Astrocyte of the spinal cord (primary cell): ENCODE results near the gene RASL12.

Experiments used
- DNase-seq: peaks from one replicate; pipeline ENCODE4 v3.0.0; 2011; ENCODE audit warnings: low read depth, low spot score
- H3K4me3 ChIP-seq: 2 replicates; pipeline ENCODE4 v1.5.1; 2011; ENCODE audit warnings: low read depth, mild to moderate bottlenecking, low read length, moderate library complexity
- in situ Hi-C: cut with HindIII; loops from 2 replicates; pipeline ENCODE4 v1.10.0; 2017; ENCODE audit warnings: low sequenced_read_pairs
- TF ChIP-seq, protein P1 (sequence below): IDR thresholded peaks from 2 replicates; pipeline ENCODE4 v1.5.1; 2012; ENCODE audit warnings: low read depth, mild to moderate bottlenecking, low read length, inconsistent platforms

RASL12 gene

DNA sequence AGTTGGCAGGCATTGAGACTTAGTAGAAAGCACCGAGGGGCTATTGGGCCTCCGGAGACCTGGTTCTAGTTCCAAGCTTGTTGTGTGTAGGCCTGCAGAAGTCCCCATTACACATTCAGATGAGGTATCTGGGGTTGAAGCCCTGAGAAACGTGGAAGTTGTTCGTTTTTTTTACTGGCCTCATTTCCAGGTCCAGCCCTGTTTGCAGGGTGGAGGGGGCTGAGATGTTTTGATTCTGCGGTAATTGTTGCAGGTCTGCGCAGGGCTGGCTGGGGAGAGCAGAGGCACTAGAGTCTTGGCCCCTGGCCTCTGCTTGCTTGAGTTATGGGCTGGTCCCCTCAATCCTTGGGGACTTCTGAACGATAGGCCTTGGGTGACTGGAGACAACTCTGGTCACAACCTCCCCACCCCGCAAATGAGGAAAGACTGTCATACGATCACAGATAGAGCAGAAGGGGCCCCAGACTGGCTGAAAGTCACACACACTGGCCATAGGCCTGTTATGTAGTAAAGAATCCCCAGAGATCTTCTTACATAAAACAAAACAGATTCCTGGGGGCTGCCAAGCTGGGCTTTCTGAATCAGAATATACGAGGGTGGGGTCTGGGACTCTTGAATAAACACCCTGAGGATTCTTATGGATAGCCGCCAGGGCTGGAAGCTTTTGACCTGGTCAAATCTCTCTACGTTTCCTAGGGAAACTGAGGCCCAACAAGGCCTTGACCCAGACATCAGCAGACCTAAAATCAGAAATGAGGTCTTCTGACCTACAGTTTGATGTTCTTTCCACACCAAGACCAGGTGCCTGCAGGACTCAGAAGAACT, 24.4 kb upstream of the RASL12 start:
- TF ChIP-seq, protein P1, sequence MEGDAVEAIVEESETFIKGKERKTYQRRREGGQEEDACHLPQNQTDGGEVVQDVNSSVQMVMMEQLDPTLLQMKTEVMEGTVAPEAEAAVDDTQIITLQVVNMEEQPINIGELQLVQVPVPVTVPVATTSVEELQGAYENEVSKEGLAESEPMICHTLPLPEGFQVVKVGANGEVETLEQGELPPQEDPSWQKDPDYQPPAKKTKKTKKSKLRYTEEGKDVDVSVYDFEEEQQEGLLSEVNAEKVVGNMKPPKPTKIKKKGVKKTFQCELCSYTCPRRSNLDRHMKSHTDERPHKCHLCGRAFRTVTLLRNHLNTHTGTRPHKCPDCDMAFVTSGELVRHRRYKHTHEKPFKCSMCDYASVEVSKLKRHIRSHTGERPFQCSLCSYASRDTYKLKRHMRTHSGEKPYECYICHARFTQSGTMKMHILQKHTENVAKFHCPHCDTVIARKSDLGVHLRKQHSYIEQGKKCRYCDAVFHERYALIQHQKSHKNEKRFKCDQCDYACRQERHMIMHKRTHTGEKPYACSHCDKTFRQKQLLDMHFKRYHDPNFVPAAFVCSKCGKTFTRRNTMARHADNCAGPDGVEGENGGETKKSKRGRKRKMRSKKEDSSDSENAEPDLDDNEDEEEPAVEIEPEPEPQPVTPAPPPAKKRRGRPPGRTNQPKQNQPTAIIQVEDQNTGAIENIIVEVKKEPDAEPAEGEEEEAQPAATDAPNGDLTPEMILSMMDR: no peak
- no peak overlapping the region for H3K4me3 ChIP-seq
- in situ Hi-C loops: no loop called here
- no peak for DNase-seq

DNA sequence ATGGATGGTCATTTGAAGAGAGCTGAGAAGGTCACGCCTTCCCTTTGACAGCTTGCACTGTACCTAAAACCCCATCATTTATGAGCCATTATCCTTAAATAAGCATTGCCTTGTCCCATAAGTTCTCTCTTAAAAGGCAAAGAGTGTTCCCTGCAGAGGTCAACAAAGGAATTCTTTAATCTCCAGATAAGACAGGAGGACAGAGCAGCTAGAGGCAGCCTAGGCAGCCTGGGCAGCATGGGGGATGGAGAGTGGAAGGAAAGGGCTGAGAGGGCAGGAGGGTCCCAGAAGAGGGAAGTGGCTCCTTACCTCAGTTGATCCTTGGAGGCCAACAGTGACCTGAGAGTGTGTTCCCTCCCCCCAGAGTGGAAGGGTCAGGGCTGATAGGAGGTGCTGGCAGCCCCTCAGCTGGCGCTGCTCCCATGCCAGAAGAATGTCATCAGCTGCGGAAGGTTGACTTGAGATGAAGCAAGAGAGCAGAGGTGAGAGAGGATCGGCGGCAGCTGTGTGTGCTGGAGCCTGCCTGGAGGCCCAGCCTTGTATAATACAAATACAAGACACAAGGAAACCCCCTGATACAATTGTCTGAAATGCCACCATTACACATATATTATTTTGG, 21.5 kb upstream of the RASL12 start:
- in situ Hi-C loops: no loop called here
- H3K4me3 ChIP-seq: no peak overlapping the region
- no peak for DNase-seq
- TF ChIP-seq, protein P1: no peak

GRCh38 chr15:65088643-65089021, 20.8 kb upstream of the RASL12 start:
- DNase-seq: no peak
- TF ChIP-seq, protein P1: no peak
- H3K4me3 ChIP-seq: no peak overlapping the region
- in situ Hi-C loops: no loop called here

GRCh38 chr15:65087873-65088642, 20.3 kb upstream of the RASL12 start:
- TF ChIP-seq, protein P1: no peak
- DNase-seq: no peak
- no peak overlapping the region for H3K4me3 ChIP-seq
- in situ Hi-C loops: no loop called here

GRCh38 chr15:65087411-65087810, 19.6 kb upstream of the RASL12 start:
- H3K4me3 ChIP-seq: no peak overlapping the region
- TF ChIP-seq, protein P1: no peak
- DNase-seq: no peak
- in situ Hi-C loops: no loop called here

DNA sequence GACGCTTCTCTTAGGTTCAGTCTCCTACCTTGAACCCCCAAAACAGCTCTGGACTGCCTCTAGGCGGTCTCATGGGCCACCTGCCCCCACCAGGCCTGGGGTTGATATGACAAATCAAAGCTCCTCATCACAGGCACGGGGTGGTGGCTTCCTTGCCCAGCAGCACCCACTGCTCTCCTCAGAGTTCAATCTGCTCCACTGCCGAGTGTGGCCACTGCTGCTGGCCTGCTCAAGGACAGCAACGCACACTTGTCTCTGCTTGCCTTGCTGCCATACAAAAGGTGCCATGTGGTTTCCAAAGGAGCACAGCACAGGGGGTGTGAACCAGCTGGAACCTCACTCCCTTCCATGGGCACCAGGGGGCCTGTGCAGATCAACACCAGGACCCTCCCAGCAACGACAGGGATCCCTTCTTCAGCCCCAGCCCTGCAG, 18.9 kb upstream of the RASL12 start:
- in situ Hi-C loops: no loop called here
- TF ChIP-seq, protein P1: peak; percentile 43
- H3K4me3 ChIP-seq: no peak overlapping the region
- no peak for DNase-seq
